ENCODE data around the gene FERMT1.
A peak's percentile ranks its signal among the peaks of the same experiment; 100 is the strongest.

FERMT1 gene

DNA sequence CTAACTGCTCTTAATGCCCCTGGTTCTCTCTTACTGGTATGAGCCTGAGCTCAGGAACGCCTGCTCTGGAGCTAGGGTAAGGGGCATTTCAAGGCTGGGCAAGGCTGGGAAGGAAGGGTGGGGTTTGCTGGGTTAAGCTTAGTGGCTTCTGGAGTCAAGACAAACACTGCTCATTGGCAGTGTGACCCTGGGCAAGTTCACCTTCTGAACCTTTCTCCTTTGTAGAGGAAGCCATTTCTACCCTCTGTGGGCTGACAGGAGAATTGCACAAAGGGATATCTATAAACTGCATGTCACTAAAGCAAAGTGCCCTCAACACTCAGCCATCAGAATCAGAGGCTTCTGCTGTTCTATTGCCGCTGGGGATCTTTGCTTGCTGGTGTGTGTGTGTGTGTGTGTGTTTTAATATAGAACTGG lies 48.7 kb downstream of the FERMT1 start:
- no peaks in the 10 kb centered on the region for H3K4me1 ChIP-seq (ENCODE audit: low read length)
- no peak overlapping the region for H3K9ac ChIP-seq (ENCODE audit: low read length)
- no peaks in the 10 kb centered on the region for H4K20me1 ChIP-seq (ENCODE audit: insufficient read depth, low read length)
- H3K27ac ChIP-seq (ENCODE audit: low read length) = no peak overlapping the region
- DNase-seq = peak; percentile 30
- no peak overlapping the region for H2AFZ ChIP-seq (ENCODE audit: low read length)
- no peaks in the 10 kb centered on the region for H3F3A ChIP-seq (ENCODE audit: insufficient read depth, low read length)
- 0 out of 2 replicates have a peak, but pooled peaks cover 4% of the 10 kb centered on the region for H3K36me3 ChIP-seq (replicated peaks; ENCODE audit: insufficient read depth, low read length)
- H3K4me3 ChIP-seq (ENCODE audit: low read length) = no peak overlapping the region
- H3K27me3 ChIP-seq (replicated peaks; ENCODE audit: insufficient read depth, low read length) = no peaks in the 10 kb centered on the region
- no peak overlapping the region for H3K4me2 ChIP-seq (ENCODE audit: low read depth, low read length)
- H3K79me2 ChIP-seq (ENCODE audit: low read length) = no peaks in the 10 kb centered on the region
- H3K9me3 ChIP-seq (replicated peaks; ENCODE audit: insufficient read depth, low read length) = no peaks in the 10 kb centered on the region
- H3K9me2 ChIP-seq (replicated peaks; ENCODE audit: insufficient read depth, low read length) = no peaks in the 10 kb centered on the region
- TF ChIP-seq, protein P1, sequence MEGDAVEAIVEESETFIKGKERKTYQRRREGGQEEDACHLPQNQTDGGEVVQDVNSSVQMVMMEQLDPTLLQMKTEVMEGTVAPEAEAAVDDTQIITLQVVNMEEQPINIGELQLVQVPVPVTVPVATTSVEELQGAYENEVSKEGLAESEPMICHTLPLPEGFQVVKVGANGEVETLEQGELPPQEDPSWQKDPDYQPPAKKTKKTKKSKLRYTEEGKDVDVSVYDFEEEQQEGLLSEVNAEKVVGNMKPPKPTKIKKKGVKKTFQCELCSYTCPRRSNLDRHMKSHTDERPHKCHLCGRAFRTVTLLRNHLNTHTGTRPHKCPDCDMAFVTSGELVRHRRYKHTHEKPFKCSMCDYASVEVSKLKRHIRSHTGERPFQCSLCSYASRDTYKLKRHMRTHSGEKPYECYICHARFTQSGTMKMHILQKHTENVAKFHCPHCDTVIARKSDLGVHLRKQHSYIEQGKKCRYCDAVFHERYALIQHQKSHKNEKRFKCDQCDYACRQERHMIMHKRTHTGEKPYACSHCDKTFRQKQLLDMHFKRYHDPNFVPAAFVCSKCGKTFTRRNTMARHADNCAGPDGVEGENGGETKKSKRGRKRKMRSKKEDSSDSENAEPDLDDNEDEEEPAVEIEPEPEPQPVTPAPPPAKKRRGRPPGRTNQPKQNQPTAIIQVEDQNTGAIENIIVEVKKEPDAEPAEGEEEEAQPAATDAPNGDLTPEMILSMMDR (IDR thresholded peaks at IDR 0.05; ENCODE audit: low read length) = peak; percentile 40
- TF ChIP-seq EZH2 (optimal IDR thresholded peaks at IDR 0.05; ENCODE audit: low read depth, low read length) = no peak

DNA sequence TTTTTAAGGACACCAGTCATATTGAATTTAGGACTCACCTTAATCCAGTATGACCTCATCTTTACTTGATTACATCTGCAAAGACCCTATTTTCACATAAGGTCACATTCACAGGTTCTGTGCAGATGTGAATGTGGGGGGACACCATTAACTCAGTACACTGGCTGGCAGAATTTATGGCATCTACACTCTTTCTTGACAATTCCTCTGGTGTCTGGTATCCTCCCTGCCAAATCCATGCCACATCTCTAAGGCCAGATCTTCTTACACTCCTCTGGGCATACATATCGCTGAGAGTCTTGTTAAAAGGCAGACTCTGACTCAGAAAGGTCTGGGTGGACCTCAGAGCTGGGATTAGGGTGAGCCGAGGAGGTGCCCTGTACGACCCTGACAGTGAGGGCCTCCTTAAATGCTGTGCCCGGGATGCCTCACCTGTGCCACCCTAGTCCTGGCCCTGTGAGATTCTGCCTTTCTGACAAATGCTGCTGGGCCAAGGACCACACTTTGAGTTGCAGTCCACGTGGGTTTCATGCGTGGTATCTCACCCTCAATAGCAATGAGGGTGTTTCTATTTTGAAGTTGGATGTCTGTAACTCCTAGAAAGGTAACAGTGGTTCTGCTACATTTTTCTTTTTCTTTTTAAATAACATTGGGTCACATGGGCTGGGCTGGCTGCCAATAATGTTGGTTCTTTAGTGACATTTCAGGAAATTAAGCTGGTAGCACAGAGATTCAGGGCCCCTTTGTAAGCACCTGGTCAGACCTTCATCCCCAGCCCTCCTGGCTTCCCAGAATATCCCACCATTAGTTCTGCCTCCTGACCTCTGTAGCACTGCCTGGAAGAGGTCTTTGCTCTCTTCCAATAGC lies 51.8 kb downstream of the FERMT1 start:
- Histone ChIP-seq H3K79me2 (ENCODE audit: low read length) (no peaks in the 10 kb centered on the region), H3K4me2 (ENCODE audit: low read depth, low read length) (no peak overlapping the region), H3K9me3 (replicated peaks; ENCODE audit: insufficient read depth, low read length) (no peaks in the 10 kb centered on the region), H3F3A (ENCODE audit: insufficient read depth, low read length) (no peaks in the 10 kb centered on the region), H4K20me1 (ENCODE audit: insufficient read depth, low read length) (no peaks in the 10 kb centered on the region), H2AFZ (ENCODE audit: low read length) (no peak overlapping the region), H3K4me3 (ENCODE audit: low read length) (no peak overlapping the region), H3K36me3 (replicated peaks; ENCODE audit: insufficient read depth, low read length) (no peaks in the 10 kb centered on the region), H3K27me3 (replicated peaks; ENCODE audit: insufficient read depth, low read length) (no peaks in the 10 kb centered on the region), H3K4me1 (ENCODE audit: low read length) (no peaks in the 10 kb centered on the region), H3K9ac (ENCODE audit: low read length) (no peak overlapping the region), H3K27ac (ENCODE audit: low read length) (no peak overlapping the region), H3K9me2 (replicated peaks; ENCODE audit: insufficient read depth, low read length) (no peaks in the 10 kb centered on the region)
- TF ChIP-seq EZH2phosphoT487 (IDR thresholded peaks at IDR 0.05; ENCODE audit: low read length) (no peak), EZH2 (optimal IDR thresholded peaks at IDR 0.05; ENCODE audit: low read depth, low read length) (no peak)
- TF ChIP-seq, protein P1 (IDR thresholded peaks at IDR 0.05; ENCODE audit: low read length) = no peak
- no peak for DNase-seq

DNA sequence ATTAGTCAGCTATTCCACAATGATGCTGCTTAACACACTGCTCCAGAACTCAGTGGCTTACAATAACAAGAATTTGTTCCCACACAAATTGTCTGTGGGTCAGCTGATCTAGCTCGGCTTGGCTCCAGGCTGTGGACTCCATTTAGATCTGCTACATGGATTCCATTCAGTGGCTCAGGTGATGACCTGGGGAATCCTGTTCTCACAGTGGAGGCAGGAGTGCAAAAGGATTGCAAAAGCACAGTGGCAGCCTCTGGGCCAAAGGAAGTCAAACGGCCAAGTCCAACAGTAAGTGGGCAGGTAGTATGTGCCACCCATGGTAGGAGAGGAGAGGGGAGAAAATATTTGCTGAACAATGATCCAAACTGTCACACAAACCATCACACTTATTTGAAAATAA lies 53.2 kb downstream of the FERMT1 start:
- H4K20me1 ChIP-seq (ENCODE audit: insufficient read depth, low read length) = no peaks in the 10 kb centered on the region
- H3K27me3 ChIP-seq (replicated peaks; ENCODE audit: insufficient read depth, low read length) = no peaks in the 10 kb centered on the region

More for the DNA sequence above, 53.2 kb downstream of the FERMT1 start:
- no peak for DNase-seq
- no peaks in the 10 kb centered on the region for H3K36me3 ChIP-seq (replicated peaks; ENCODE audit: insufficient read depth, low read length)
- no peak overlapping the region for H3K4me3 ChIP-seq (ENCODE audit: low read length)
- no peak overlapping the region for H3K9ac ChIP-seq (ENCODE audit: low read length)
- no peaks in the 10 kb centered on the region for H3K9me2 ChIP-seq (replicated peaks; ENCODE audit: insufficient read depth, low read length)
- TF ChIP-seq, protein P1 (IDR thresholded peaks at IDR 0.05; ENCODE audit: low read length) = no peak
- TF ChIP-seq EZH2 (optimal IDR thresholded peaks at IDR 0.05; ENCODE audit: low read depth, low read length) (no peak), EZH2phosphoT487 (IDR thresholded peaks at IDR 0.05; ENCODE audit: low read length) (no peak)
- H3K9me3 ChIP-seq (replicated peaks; ENCODE audit: insufficient read depth, low read length) = no peaks in the 10 kb centered on the region
- H3K27ac ChIP-seq (ENCODE audit: low read length) = no peak overlapping the region
- no peak overlapping the region for H2AFZ ChIP-seq (ENCODE audit: low read length)
- no peak overlapping the region for H3K4me2 ChIP-seq (ENCODE audit: low read depth, low read length)
- no peaks in the 10 kb centered on the region for H3F3A ChIP-seq (ENCODE audit: insufficient read depth, low read length)
- H3K79me2 ChIP-seq (ENCODE audit: low read length) = no peaks in the 10 kb centered on the region
- H3K4me1 ChIP-seq (ENCODE audit: low read length) = no peaks in the 10 kb centered on the region
